Activated CD8-positive, alpha-beta memory T cell treated with anti-CD3 and anti-CD28 coated beads, Interleukin-2, amount 50 U/mL, for 1 hour (primary cell): ENCODE measurements around the gene LAIR2.

Source experiments
- DNase-seq: peaks from one replicate; pipeline ENCODE4 v3.0.0-alpha.2; 2020; ENCODE audit errors: extremely low read depth

The LAIR2 gene

GRCh38 chr19:54534156-54534555, 31.5 kb downstream of the LAIR2 start:
- DNase-seq = no peak

- DNase-seq = no peak
These were observed 33.0 kb downstream of the LAIR2 start for GRCh38 chr19:54535601-54536000.

- DNase-seq = no peak
These were observed 34.3 kb downstream of the LAIR2 start for GRCh38 chr19:54536956-54537355.

- no peak for DNase-seq
These were observed 39.1 kb downstream of the LAIR2 start for GRCh38 chr19:54541712-54542111.

GRCh38 chr19:54548806-54549205, 46.2 kb downstream of the LAIR2 start:
- no peak for DNase-seq

GRCh38 chr19:54549224-54549623, 46.6 kb downstream of the LAIR2 start:
- DNase-seq = no peak

- DNase-seq = no peak
These were observed 48.7 kb downstream of the LAIR2 start for GRCh38 chr19:54551293-54551692.

- DNase-seq = no peak
These were observed 49.6 kb downstream of the LAIR2 start for GRCh38 chr19:54551950-54552912.

GRCh38 chr19:54552913-54553310, 50.3 kb downstream of the LAIR2 start:
- DNase-seq = no peak

GRCh38 chr19:54554006-54554405, 51.4 kb downstream of the LAIR2 start:
- no peak for DNase-seq

GRCh38 chr19:54554896-54555295, 52.3 kb downstream of the LAIR2 start:
- no peak for DNase-seq

GRCh38 chr19:54556194-54556593, 53.6 kb downstream of the LAIR2 start:
- no peak for DNase-seq

- no peak for DNase-seq
These were observed 55.7 kb downstream of the LAIR2 start for GRCh38 chr19:54558339-54558738.
